ENCODE data around the gene MAGOH.

- TF ChIP-seq EP300 (conservative IDR thresholded peaks at IDR 0.05; ENCODE audit: poor library complexity, severe bottlenecking) (no peak), CTCF (IDR thresholded peaks at IDR 0.05; ENCODE audit: poor library complexity, severe bottlenecking) (no peak), REST (IDR thresholded peaks at IDR 0.05; ENCODE audit: borderline replicate concordance) (no peak), EZH2 (IDR thresholded peaks at IDR 0.05; ENCODE audit: borderline replicate concordance, insufficient read depth, low read length, poor library complexity, severe bottlenecking) (no peak), SMC3 (conservative IDR thresholded peaks at IDR 0.05; ENCODE audit: poor library complexity) (no peak), MXI1 (conservative IDR thresholded peaks at IDR 0.05; ENCODE audit: poor library complexity, severe bottlenecking) (no peak)
These were observed 18.6 kb downstream of the MAGOH start for GRCh38 chr1:53219711-53220110.
